8988T (cell line): ENCODE results near the gene CACNA1G.

Experiments used
- DNase-seq: peaks from one replicate; pipeline ENCODE4 v3.0.0; 2011

Gene CACNA1G

GRCh38 chr17:50570032-50570431 is 9.5 kb downstream of the CACNA1G start:
- DNase-seq, result no peak

- no peak for DNase-seq
These were observed 10.0 kb downstream of the CACNA1G start for GRCh38 chr17:50570528-50570927.

- no peak for DNase-seq
These were observed 11.2 kb downstream of the CACNA1G start for GRCh38 chr17:50571681-50572080.

- no peak for DNase-seq
These were observed 12.0 kb downstream of the CACNA1G start for GRCh38 chr17:50572541-50572940.

- no peak for DNase-seq
These were observed 13.5 kb downstream of the CACNA1G start for GRCh38 chr17:50573866-50574611.

- no peak for DNase-seq
These were observed 15.2 kb downstream of the CACNA1G start for GRCh38 chr17:50575581-50576210.

GRCh38 chr17:50576864-50577263 is 16.3 kb downstream of the CACNA1G start:
- no peak for DNase-seq

GRCh38 chr17:50577451-50577954 is 17.0 kb downstream of the CACNA1G start:
- no peak for DNase-seq

GRCh38 chr17:50578173-50578572 is 17.7 kb downstream of the CACNA1G start:
- no peak for DNase-seq

- no peak for DNase-seq
These were observed 18.9 kb downstream of the CACNA1G start for GRCh38 chr17:50579399-50579798.

GRCh38 chr17:50580646-50581045 is 20.1 kb downstream of the CACNA1G start:
- no peak for DNase-seq

- no peak for DNase-seq
These were observed 20.8 kb downstream of the CACNA1G start for GRCh38 chr17:50581316-50581715.

- DNase-seq, result no peak
These were observed 22.2 kb downstream of the CACNA1G start for GRCh38 chr17:50582741-50583140.

- DNase-seq, result no peak
These were observed 23.1 kb downstream of the CACNA1G start for GRCh38 chr17:50583641-50584040.

GRCh38 chr17:50584116-50584515 is 23.6 kb downstream of the CACNA1G start:
- DNase-seq, result no peak

- no peak for DNase-seq
These were observed 24.2 kb downstream of the CACNA1G start for GRCh38 chr17:50584749-50585148.

- DNase-seq, result no peak
These were observed 24.8 kb downstream of the CACNA1G start for GRCh38 chr17:50585346-50585745.

GRCh38 chr17:50585891-50586290 is 25.4 kb downstream of the CACNA1G start:
- DNase-seq, result no peak

GRCh38 chr17:50586421-50587247 is 26.1 kb downstream of the CACNA1G start:
- DNase-seq, result no peak

- no peak for DNase-seq
These were observed 27.1 kb downstream of the CACNA1G start for GRCh38 chr17:50587571-50587970.

- DNase-seq, result no peak
These were observed 28.0 kb downstream of the CACNA1G start for GRCh38 chr17:50588391-50589049.

GRCh38 chr17:50589095-50589705 is 28.7 kb downstream of the CACNA1G start:
- no peak for DNase-seq
